Posterior vena cava (tissue), 2 donors: ENCODE results near the gene IRS1. TPM values are rescaled to one million over a fixed set of nuclear protein-coding genes. Genes with fewer than 3 reads are reported as not detected.

Experiments used
- DNase-seq: peaks from one replicate; pipeline ENCODE4 v3.0.0-alpha.2; 2020; ENCODE audit warnings: low spot score
- intact Hi-C, 2 donors: fragments of 100-400 bp; cut with DNase I; formaldehyde crosslinking; loops; one replicate each; pipeline versions ENCODE4 v1.14.1 to v1.14.2; 2022 to 2023
- total RNA-seq, 2 donors: library from RNA; stranded (reverse); fragmentation: NEBNext Ultra II Directional; extraction: Animal tissue kit (Norgen Biotek cat#: 25700); gene quantifications; one replicate each; pipeline ENCODE4 v1.2.1, GENCODE V29; 2021
- donor health status: DM: yes; HTN: yes; CAD: no.
- donor health status: DM: yes; HTN: yes; CAD: no.

The IRS1 gene
- total RNA-seq, 2 donors from 2014 or later = 10.8 to 12.4 TPM

GRCh38 chr2:226831266-226831665, 31.6 kb upstream of the IRS1 start:
- intact Hi-C loops = loop anchor here (10.0 kb wide), 2 partner anchors 154 to 1156 kb away; no protein-coding TSS in a partner anchor

DNA sequence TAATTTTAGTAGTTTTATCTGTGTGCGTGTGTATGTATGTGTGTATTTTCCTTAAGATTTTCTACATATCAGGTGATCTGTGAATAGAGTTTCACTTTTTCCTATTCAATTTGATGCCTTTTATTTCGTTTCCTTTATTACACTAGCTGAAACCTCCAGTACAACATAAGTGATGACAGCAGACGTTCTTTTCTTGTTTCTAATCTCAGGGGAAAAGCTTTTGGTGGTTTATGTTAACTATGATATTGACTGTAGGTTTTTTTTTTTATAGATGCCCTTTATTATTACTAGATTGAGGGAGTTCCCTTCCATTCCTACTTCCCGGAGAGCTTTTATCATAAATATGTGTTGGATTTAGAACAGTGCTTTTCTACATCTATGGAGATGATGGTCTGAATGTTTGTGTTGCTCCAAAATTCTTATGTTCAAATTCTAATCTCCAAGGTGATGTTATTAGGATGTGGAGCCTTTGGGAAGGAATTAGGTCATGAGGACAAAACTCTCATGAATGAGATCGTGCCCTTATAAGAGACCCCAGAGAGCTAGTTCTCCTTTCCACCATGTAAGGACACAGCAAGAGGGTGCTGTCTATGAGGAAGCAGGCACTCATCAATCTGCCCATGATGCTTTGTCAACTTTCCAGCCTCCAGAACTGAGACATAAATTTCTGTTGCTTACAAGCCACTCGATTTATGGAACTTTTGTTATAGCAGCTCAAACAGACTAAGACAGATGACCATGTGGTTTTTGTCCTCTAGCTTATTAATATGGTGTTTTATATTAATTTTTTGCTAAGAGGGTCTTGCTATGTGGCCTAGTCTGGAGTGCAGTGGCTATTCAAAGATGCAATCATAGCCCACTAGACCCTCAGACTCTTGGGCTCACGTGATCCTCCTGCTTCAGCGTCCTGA, 30.4 kb upstream of the IRS1 start:
- DNase-seq = no peak
- intact Hi-C loops = loop anchor here (10.0 kb wide), 2 partner anchors 155 to 1155 kb away; no protein-coding TSS in a partner anchor

More at GRCh38 chr2:226831266-226831665, 31.6 kb upstream of the IRS1 start:
- DNase-seq = no peak

DNA sequence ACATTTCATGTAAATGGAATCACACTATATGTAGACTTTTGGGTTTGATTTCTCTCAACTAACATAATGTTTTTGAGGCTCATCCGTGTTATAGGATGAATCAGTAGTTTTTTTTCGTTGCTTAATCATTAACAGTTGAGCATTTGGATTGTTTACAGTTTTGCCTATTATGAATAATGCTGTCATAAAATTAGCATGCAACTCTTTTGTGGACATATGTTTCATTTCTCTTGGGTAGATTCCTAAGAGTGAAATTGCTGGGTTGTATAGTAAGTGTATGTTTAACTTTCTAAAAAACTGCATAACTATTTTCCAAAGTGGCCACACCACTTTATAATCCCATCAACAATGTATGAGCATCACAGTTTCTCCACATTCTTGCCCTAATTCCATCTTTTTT, 28.6 kb upstream of the IRS1 start:
- DNase-seq = no peak
- intact Hi-C loops = no loop called here

DNA sequence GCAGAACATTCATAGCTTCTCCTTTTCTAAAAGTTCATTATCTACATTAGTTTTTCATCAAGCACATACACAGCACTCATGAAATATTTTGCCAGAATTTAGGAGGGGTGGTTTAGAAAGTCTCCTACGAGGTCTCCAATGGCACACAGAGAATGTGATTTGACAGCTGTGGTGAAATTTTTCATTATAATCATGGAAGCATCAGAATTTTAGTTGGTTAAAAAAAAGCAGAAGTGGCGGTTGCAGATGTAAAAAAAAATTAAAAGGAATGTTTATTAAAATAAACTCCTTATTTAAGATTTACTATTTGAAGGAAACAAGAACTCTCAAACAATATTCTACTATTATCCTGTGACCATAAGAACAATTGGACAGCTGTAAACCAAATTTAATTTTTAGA, 25.4 kb upstream of the IRS1 start:
- intact Hi-C loops = no loop called here
- no peak for DNase-seq

DNA sequence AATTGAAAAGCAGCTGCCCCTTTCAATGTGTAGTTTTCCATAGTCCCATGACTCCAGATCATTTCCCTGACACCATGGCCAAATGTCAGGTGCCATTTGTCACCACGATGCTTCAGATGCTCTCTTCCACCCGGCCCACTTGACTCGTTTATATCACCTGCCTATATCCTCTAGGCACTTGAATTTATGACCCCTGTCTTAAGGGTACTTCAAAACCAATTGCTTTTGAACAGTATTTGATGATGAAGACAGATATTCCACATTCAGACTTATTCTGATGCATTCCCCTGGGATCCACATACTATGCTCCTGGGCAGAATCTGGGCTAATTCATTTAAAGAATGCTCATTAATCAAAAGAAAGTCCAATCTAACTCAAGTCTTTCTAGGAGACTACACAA, 19.3 kb upstream of the IRS1 start:
- DNase-seq = no peak
- intact Hi-C loops = loop anchor here in 1 of 2 donors (10.0 kb wide), 1 partner anchor 166 kb away; no protein-coding TSS in a partner anchor

DNA sequence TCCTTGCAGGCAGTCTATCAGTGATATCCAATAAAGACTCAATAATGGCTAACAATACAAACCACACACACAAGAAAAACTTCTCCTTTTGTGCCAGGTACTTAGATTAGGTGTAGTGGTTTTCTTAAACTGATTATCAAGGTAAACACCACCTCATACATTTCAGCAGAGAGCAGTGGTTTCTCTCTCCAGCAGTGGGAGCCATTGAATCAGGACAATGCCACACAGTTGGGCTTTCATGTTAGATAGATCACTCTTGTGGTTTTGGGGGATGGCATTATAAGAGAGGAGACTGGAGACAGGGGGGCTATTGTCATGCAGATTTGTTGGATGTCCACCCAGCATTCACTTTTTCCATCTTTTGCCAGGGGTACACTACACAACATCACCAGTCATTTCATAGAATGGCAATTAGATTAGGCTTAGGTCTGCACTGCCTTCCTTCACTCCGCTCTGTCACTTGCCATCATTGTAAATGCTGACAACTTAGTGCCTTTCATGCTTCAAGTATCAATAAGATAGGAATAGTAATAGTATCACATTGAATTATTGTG, 13.6 kb upstream of the IRS1 start:
- DNase-seq = no peak
- intact Hi-C loops = loop anchor here in 1 of 2 donors (10.0 kb wide), 1 partner anchor 172 kb away; no protein-coding TSS in a partner anchor

DNA sequence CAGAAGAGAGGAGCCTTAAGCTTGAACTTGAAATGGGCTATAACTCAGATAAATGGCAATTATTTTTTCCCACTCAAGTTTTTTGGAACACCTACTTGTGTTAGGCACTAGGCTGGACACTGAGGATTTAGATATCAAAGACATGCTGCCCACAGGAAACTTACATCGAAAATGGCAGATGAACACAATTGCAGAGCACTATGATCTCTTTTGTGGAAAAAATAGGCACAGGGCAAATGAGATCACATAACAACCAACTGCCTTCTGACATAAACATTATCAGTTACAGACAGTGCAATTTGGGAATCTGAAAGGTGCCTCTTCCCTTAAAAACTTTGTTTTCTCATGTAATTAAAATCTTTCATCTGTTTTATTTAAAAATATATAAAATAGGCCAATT, 3.8 kb upstream of the IRS1 start:
- no peak for DNase-seq
- intact Hi-C loops = loop anchor here (5.0 to 10.0 kb wide), 3 partner anchors 181 to 919 kb away; no protein-coding TSS in a partner anchor

- intact Hi-C loops = loop anchor here (5.0 to 10.0 kb wide), 3 partner anchors 182 to 918 kb away; no protein-coding TSS in a partner anchor
- no peak for DNase-seq
Measured at GRCh38 chr2:226802573-226802972, 3.0 kb upstream of the IRS1 start.

DNA sequence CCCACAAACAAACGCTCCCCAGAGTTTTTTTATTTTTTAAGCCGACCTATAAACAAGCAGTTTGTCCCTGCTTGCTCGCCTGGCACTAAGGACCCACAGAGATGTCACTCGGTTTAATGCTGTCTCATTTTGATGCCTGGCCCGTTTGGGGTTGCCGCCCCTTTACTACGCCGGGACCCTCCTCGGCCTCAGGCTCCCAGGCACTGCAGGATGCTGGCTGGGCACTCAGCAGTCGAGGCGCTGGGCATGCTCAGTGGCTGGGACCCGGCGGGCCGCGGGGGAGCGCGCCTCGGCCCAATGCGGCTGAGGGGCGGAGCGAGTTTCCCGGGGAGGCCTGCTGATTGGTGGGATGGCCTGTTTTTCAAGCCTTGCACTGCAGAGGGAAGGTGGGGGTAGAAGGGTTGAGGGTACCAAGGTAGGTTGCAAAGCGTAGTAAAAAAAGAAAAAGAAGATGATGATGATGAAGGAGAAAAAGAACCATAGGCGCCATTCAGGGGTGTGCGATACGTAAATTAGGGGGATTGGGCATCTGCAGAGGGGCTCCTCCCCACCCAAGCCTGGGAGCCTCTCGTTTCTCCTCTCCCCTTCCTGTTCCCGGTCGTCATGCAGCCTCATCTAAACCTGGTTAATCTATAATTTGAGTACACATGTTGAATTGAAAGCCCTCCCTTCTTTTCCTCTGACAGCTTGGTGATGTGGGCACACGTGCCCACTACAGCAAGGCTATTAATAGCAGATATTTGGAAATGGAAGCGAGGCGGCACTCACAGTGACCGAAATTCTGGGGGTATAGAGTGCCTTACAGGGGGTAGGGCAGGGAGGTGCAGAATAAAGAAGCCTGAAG, 1.5 kb upstream of the IRS1 start:
- peak; percentile 91 for DNase-seq
- intact Hi-C loops = loop anchor here (2.0 to 10.0 kb wide), 4 partner anchors 36 to 916 kb away; partner anchors contain the start of gene RHBDD1 (in 1 of the 2)

- intact Hi-C loops = loop anchor here (2.0 to 10.0 kb wide), 6 partner anchors 37 to 915 kb away; partner anchors contain the start of gene RHBDD1 (in 1 of the 2)
- no peak for DNase-seq
Measured at GRCh38 chr2:226799976-226800940, 638 bp upstream of the IRS1 start.

DNA sequence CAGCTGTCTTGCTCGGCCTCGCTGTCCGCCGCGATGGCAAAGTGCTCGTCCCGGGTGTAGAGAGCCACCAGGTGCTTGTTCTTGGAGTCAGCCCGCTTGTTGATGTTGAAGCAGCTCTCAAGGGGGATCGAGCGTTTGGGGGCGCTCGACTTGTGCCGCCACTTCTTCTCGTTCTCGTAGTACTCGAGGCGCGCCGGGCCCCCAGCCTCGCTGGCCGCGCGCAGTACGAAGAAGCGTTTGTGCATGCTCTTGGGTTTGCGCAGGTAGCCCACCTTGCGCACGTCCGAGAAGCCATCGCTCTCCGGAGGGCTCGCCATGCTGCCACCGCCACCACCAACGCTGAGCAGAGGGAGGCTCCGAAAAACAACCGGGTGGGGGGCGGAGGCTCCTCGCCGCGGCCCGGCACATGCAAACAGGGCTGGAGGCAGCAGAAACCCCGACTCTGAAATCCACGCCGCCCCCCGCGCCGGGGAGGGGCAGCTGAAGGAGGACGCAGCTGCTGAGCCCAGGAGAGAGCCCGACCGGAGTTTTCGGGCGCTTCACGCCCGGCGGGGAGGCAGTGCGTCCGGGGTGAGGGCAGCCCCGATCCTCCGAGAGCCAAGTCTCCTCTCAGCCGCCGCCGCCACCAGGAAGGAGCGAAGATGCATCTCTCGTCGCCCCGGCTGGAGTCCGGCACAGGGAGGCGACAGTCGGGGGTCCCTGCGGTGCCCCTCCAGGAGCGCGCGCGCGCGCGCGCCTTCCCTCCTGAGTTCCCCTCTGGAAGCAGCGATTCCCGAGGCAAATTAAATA, 1.0 kb downstream of the IRS1 start:
- intact Hi-C loops = loop anchor here in 1 of 2 donors (10.0 kb wide), 2 partner anchors 54 to 134 kb away; no protein-coding TSS in a partner anchor
- DNase-seq = no peak

DNA sequence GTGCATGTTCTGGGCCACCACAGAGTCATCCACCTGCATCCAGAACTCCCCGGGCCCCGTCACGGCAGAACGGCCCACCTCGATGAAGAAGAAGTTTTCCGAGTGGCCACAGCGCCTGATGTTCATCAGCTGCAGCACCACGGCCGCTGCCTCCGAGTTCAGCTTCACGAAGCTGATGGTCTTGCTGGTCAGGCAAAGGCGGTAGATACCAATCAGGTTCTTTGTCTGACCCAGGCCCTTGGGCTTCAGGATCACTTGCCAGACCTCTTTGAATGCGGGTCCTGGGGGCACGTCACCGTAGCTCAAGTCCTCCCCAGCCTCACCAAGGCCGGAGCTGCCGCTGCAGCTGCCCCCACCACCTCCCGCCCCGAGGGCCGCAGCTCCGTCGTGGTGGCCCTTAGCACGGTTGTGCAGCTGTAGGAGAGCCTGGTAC, 1.6 kb downstream of the IRS1 start:
- intact Hi-C loops = loop anchor here in 1 of 2 donors (10.0 kb wide), 2 partner anchors 53 to 133 kb away; no protein-coding TSS in a partner anchor
- no peak for DNase-seq

- DNase-seq = no peak
Measured at GRCh38 chr2:226797289-226797988, 2.2 kb downstream of the IRS1 start.

DNA sequence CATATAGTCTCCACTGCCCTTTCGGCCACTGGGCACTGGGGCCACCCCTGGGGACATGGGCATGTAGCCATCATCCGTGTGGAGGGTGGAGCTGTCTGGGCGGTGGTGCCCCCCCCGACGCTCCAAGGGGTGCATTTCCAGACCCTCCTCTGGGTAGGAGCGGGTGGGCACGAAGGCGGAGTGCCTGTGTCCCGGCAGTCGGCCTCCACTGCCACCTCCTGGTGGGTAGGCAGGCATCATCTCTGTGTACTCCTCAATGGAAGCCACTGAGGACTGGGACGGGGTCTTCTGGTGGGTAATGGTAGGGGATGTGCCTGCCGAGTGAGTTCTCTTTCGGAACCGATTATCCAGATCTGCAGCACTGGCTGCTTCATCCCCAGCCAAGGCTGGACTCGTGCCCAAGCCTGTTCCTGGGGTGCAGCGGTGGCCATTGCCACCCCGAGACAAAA, 2.8 kb downstream of the IRS1 start:
- no peak for DNase-seq
- intact Hi-C loops = loop anchor here in 1 of 2 donors (10.0 kb wide), 2 partner anchors 52 to 132 kb away; no protein-coding TSS in a partner anchor

More at GRCh38 chr2:226797289-226797988, 2.2 kb downstream of the IRS1 start:
- intact Hi-C loops = loop anchor here in 1 of 2 donors (10.0 kb wide), 2 partner anchors 53 to 133 kb away; no protein-coding TSS in a partner anchor

GRCh38 chr2:226796012-226796839, 3.4 kb downstream of the IRS1 start:
- DNase-seq = peak; percentile 78
- intact Hi-C loops = loop anchor here in 1 of 2 donors (10.0 kb wide), 2 partner anchors 51 to 131 kb away; no protein-coding TSS in a partner anchor
